Transverse colon (tissue), 3 donors: Measurements from ENCODE around the gene BTNL2.

Source experiments
- CTCF ChIP-seq, 5 experiments: fragments of 200-600 bp in 3 of 5; fragments of 450-650 bp in 2 of 5; sonication (generic) in 3 of 5; IDR thresholded peaks; 1 replicate in 2 of 5; 2 replicates in 3 of 5; pipeline ENCODE4 v1.5.1; 2016 to 2017; ENCODE audit warnings: antibody characterized with exemption in 5 of 5, inconsistent platforms in 3 of 5, mild to moderate bottlenecking in 2 of 5, moderate library complexity in 1 of 5
- POLR2A ChIP-seq: fragments of 450-650 bp; IDR thresholded peaks from one replicate; pipeline ENCODE4 v1.6.1; 2016; ENCODE audit warnings: antibody characterized with exemption, mild to moderate bottlenecking, moderate library complexity

DNA sequence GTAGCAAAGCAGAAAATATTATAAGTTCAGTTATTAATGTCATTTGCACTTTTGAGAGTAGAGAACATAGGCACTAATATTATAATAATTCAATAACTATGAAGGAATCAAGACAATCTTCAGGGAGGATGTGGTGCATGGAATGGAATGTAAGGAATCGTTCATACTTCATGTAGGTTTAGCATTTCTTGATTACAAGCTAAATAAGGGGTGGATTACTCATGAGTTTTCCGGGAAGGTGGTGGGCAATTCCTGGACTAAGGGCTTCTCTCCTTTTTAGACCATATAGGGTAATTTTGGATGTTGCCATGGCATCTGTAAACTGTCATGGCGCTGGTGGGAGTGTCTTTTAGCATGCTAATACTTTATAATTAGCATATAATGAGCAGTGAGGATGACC lies 9.1 kb upstream of the BTNL2 start:
- TF ChIP-seq CTCF (IDR thresholded peaks at IDR 0.05) (no peak), POLR2A (no peak)
